PC-9 (cell line): ENCODE data around the gene PRPSAP2. TPM values are rescaled to one million over a fixed set of nuclear protein-coding genes. Genes with fewer than 3 reads are reported as not detected.

Source experiments
- BruUV-seq: library from RNA; stranded (reverse); fragments of 400-500 nt; replicated peaks from 2 replicates; lab custom pipeline; 2021; lab: Mats Ljungman, UMichigan
- CTCF ChIA-PET: fragments of 300-600 bp; sonication (Branson Sonifier 250); formaldehyde crosslinking; loops from one replicate; lab custom pipeline; 2022; ENCODE audit warnings: antibody characterized with exemption; lab: Charles Lee
- POLR2A ChIA-PET: fragments of 300-600 bp; sonication (Branson Sonifier 250); formaldehyde crosslinking; loops from one replicate; lab custom pipeline; 2022; ENCODE audit warnings: antibody characterized with exemption; ENCODE audit not compliant: unreplicated experiment; lab: Charles Lee
- DNase-seq, 2 experiments: peaks; one replicate each; pipeline versions ENCODE4 v3.0.0 to v3.0.0-alpha.2; 2015 to 2022; ENCODE audit warnings: mixed read lengths in 1 of 2
- H2AFZ ChIP-seq: fragments of 200-600 bp; sonication (generic); 2 replicates; pipeline ENCODE4 v1.8.1; 2017; ENCODE audit warnings: antibody characterized with exemption
- H3F3A ChIP-seq: fragments of 200-600 bp; sonication (generic); 2 replicates; pipeline ENCODE4 v1.8.1; 2017; ENCODE audit warnings: antibody characterized with exemption, mild to moderate bottlenecking, low read depth; ENCODE audit not compliant: insufficient read depth
- H3K27ac ChIP-seq: fragments of 200-600 bp; sonication (generic); 2 replicates; pipeline ENCODE4 v1.6.1; 2016; ENCODE audit warnings: mixed run types
- H3K27me3 ChIP-seq: fragments of 200-600 bp; sonication (generic); 2 replicates; pipeline ENCODE4 v1.6.1; 2016; ENCODE audit warnings: low read depth, mixed run types; ENCODE audit not compliant: insufficient read depth
- H3K36me3 ChIP-seq: fragments of 200-600 bp; sonication (generic); 2 replicates; pipeline ENCODE4 v1.6.1; 2016; ENCODE audit warnings: low read depth, mixed run types
- H3K4me1 ChIP-seq: fragments of 200-600 bp; sonication (generic); replicated peaks from 2 replicates; pipeline ENCODE4 v1.6.1; 2016; ENCODE audit warnings: mixed run types; ENCODE audit not compliant: insufficient read depth
- H3K4me2 ChIP-seq: fragments of 200-600 bp; sonication (generic); 2 replicates; pipeline ENCODE4 v1.6.1; 2017; ENCODE audit warnings: mixed run types
- H3K4me3 ChIP-seq: fragments of 200-600 bp; sonication (generic); 2 replicates; pipeline ENCODE4 v1.6.1; 2016; ENCODE audit warnings: mixed run types
- H3K79me2 ChIP-seq: fragments of 200-600 bp; sonication (generic); 2 replicates; pipeline ENCODE4 v1.6.1; 2017; ENCODE audit warnings: low read depth, mixed run types
- H3K9me2 ChIP-seq: fragments of 200-600 bp; sonication (generic); 2 replicates; pipeline ENCODE4 v1.8.1; 2017; ENCODE audit warnings: mild to moderate bottlenecking; ENCODE audit not compliant: insufficient read depth
- H3K9me3 ChIP-seq: fragments of 200-600 bp; sonication (generic); 2 replicates; pipeline ENCODE4 v1.8.1; 2016; ENCODE audit warnings: low read depth; ENCODE audit not compliant: insufficient read depth
- H4K20me1 ChIP-seq: fragments of 200-600 bp; sonication (generic); 2 replicates; pipeline ENCODE4 v1.8.1; 2017; ENCODE audit not compliant: insufficient read depth
- EZH2 ChIP-seq: fragments of 200-600 bp; sonication (generic); IDR thresholded peaks from 2 replicates; pipeline ENCODE4 v1.8.0; 2017; ENCODE audit warnings: antibody characterized with exemption, low read depth
- intact Hi-C: fragments of 100-400 bp; cut with micrococcal nuclease; formaldehyde crosslinking; loops from one replicate; pipeline ENCODE4 v1.10.0; 2022; ENCODE audit not compliant: unreplicated experiment
- total RNA-seq: library from RNA; stranded (reverse); gene quantifications from 2 replicates; pipeline ENCODE4 v1.2.3, GENCODE V29; 2021
- TF ChIP-seq, protein P1 (sequence below): fragments of 200-600 bp; sonication (generic); conservative IDR thresholded peaks from 2 replicates; pipeline ENCODE4 v1.6.1; 2017; ENCODE audit warnings: mixed run types, antibody characterized with exemption, mild to moderate bottlenecking, moderate library complexity

PRPSAP2 gene
- total RNA-seq, 1 experiment from 2014 or later = 50.0 TPM

DNA sequence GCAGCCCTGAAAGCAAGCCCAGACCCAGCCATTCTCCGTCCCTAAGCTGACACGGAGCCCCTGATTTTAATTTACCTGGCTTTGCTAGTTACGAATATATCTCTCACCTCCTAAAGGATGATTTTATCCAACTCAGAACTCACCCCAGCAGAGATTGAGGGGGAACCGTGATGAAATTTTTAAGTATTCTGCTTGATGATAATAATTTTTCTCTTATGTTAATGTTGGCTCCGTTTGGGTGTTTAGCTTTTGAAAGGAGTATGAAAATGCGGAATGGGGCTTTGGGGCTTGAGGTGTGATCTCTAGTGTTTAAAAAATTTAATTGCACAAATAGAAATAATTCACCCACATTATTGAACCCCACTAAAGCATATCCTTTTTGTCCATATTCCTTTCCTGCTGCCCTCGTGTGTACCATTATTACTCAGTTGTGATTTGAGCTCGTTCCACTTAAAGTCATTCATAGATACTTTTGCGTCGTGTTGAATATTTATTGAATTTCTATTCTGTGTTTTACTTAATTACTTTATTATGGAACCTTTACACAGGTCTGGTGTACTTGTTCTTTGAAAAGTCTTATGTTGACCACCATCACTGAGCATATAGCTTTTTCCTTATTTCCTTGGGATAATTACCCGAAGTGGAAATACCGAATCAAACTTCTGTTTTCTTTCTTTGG is 775 bp downstream of the PRPSAP2 start:
- H3F3A ChIP-seq = peaks cover 3% of the 10 kb centered on the region; the same call in 1 of the 2 replicates
- TF ChIP-seq EZH2 = no peak
- H3K9me3 ChIP-seq = no peaks in the 10 kb centered on the region
- H3K9me2 ChIP-seq = no peaks in the 10 kb centered on the region
- H3K27ac ChIP-seq = 0 out of 2 replicates have a peak overlapping the region, but pooled peaks have one; percentile 7
- DNase-seq = no peak
- H3K79me2 ChIP-seq = peaks cover 43% of the 10 kb centered on the region
- intact Hi-C loops = loop anchor here (5.0 kb wide), 1 partner anchor 144 kb away; the partner anchor contains the start of gene FAM83G
- H4K20me1 ChIP-seq = no peaks in the 10 kb centered on the region
- no peaks in the 10 kb centered on the region for H3K27me3 ChIP-seq
- H3K4me2 ChIP-seq = peak overlapping the region; percentile 76
- peak overlapping the region; percentile 80 for H2AFZ ChIP-seq
- ChIA-PET CTCF (no interaction called here), POLR2A (interaction anchor here (0.6 kb wide), 1 partner anchor 132 kb away, joined by 4 read pairs; no protein-coding TSS in a partner anchor)
- TSS peak; percentile 40 for BruUV-seq
- H3K4me3 ChIP-seq = peak overlapping the region; percentile 56
- H3K4me1 ChIP-seq = peaks cover 22% of the 10 kb centered on the region
- no peaks in the 10 kb centered on the region for H3K36me3 ChIP-seq

DNA sequence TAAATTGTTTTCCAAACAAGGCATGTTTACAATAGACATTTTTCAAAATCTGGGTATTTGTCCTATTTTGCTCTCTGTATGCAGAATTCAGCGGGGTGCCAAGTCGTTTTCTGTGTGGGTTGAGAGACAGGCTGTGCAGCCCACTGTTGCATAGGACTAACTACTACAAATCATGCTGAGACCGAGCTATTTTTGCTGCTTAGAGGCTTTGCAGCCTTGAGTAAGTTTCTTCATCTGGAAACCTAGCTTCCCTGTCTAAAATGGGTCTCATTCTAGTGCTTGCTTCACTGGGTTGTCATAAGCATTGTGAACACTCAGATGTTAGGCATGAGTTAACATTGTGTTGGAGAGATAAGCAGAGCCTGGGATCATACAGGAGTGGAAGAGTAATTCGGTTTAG is 1.3 kb downstream of the PRPSAP2 start:
- no peak overlapping the region for H2AFZ ChIP-seq
- intact Hi-C loops = loop anchor here (5.0 kb wide), 1 partner anchor 143 kb away; the partner anchor contains the start of gene FAM83G
- TF ChIP-seq, protein P1, sequence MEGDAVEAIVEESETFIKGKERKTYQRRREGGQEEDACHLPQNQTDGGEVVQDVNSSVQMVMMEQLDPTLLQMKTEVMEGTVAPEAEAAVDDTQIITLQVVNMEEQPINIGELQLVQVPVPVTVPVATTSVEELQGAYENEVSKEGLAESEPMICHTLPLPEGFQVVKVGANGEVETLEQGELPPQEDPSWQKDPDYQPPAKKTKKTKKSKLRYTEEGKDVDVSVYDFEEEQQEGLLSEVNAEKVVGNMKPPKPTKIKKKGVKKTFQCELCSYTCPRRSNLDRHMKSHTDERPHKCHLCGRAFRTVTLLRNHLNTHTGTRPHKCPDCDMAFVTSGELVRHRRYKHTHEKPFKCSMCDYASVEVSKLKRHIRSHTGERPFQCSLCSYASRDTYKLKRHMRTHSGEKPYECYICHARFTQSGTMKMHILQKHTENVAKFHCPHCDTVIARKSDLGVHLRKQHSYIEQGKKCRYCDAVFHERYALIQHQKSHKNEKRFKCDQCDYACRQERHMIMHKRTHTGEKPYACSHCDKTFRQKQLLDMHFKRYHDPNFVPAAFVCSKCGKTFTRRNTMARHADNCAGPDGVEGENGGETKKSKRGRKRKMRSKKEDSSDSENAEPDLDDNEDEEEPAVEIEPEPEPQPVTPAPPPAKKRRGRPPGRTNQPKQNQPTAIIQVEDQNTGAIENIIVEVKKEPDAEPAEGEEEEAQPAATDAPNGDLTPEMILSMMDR = no peak
- TF ChIP-seq EZH2 = no peak
- no peaks in the 10 kb centered on the region for H3K36me3 ChIP-seq
- no peak overlapping the region for H3K27ac ChIP-seq
- H3K79me2 ChIP-seq = peaks cover 43% of the 10 kb centered on the region
- BruUV-seq = no TSS peak
- peaks cover 22% of the 10 kb centered on the region for H3K4me1 ChIP-seq
- peaks cover 3% of the 10 kb centered on the region; the same call in 1 of the 2 replicates for H3F3A ChIP-seq
- POLR2A ChIA-PET = interaction anchor here (0.6 kb wide), 1 partner anchor 132 kb away, joined by 4 read pairs; no protein-coding TSS in a partner anchor
- peak overlapping the region; percentile 76 for H3K4me2 ChIP-seq
- CTCF ChIA-PET = no interaction called here
- H3K9me3 ChIP-seq = no peaks in the 10 kb centered on the region
- H4K20me1 ChIP-seq = no peaks in the 10 kb centered on the region
- H3K4me3 ChIP-seq = peak overlapping the region; percentile 56
- no peaks in the 10 kb centered on the region for H3K9me2 ChIP-seq
- H3K27me3 ChIP-seq = no peaks in the 10 kb centered on the region
- no peak for DNase-seq

DNA sequence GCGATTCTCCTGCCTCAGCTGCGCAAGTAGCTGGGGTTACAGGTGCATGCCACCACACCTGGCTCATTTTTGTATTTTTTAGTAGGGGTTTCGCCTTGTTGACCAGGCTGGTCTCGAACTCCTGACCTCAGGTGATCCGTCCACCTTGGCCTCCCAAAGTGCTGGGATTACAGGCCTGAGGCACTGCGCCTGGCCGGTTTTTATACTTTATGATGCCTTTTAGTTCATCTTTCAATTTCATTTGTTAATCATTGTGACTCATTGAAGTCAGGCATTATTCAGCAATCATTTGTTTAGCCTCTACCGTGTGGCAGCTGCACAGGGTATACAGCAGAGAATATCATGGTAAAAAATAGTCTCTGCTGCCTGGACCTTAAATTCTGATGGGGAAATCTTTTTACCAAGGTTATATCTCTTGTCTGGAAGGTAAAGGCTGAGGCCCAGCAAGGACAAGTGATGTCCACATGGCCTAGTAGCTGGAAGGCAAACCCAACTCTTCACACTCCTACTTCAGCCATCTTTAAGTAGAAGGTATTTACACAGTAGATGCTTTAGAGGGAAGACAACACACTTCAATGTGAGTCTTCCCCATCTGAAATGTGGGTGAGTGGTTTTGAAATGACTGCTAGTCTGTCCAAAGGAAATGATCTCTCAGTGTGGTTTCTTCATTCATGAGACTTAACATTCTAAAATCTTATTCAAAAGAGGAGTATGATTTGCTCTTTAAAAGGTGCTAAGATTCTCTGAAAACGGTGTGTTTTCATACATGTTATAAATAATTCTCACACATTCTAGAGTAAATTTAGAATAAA is 2.4 kb downstream of the PRPSAP2 start:
- H3K4me1 ChIP-seq = peaks cover 19% of the 10 kb centered on the region
- no peak overlapping the region for H3K27ac ChIP-seq
- H3K4me3 ChIP-seq = no peak overlapping the region
- no peaks in the 10 kb centered on the region for H3K36me3 ChIP-seq
- no peak for DNase-seq
- no peaks in the 10 kb centered on the region for H3K27me3 ChIP-seq
- POLR2A ChIA-PET = no interaction called here
- no TSS peak for BruUV-seq
- CTCF ChIA-PET = interaction anchor here (0.8 kb wide), 1 partner anchor 33 kb away, joined by 3 read pairs; no protein-coding TSS in a partner anchor
- peaks cover 43% of the 10 kb centered on the region for H3K79me2 ChIP-seq
- no peaks in the 10 kb centered on the region for H3K9me3 ChIP-seq
- no peaks in the 10 kb centered on the region for H3K9me2 ChIP-seq
- peaks cover 3% of the 10 kb centered on the region; the same call in 1 of the 2 replicates for H3F3A ChIP-seq
- no peak overlapping the region for H3K4me2 ChIP-seq
- no peak overlapping the region for H2AFZ ChIP-seq
- TF ChIP-seq EZH2 = no peak
- TF ChIP-seq, protein P1 = no peak
- intact Hi-C loops = no loop called here
- 0 out of 2 replicates have a peak, but pooled peaks cover 3% of the 10 kb centered on the region for H4K20me1 ChIP-seq
